DMS 273 (cell line): ENCODE measurements around the gene SMAD7.

Experiments
- DNase-seq: peaks from one replicate; lab custom pipeline; 2025; ENCODE audit not compliant: unreplicated experiment; lab: John Stamatoyannopoulos, UW

SMAD7 gene

DNA sequence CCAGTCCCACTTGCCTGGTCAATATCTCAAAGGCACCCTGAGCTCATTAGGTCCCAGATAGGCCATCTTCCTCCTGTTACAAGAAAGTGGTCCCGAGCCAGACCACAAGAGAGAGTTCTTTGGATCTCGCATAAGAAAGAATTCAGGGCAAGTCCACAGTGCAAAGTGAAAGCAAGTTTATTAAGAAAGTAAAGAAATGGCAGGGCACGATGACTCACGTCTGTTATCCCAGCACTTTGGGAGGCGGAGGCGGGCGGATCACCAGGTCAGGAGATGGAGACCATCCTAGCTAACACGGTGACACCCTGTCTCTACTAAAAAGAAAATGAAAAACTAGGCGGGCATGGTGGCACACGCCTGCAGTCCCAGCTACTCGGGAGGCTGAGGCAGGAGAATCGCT lies 10.8 kb upstream of the SMAD7 start:
- no peak for DNase-seq

DNA sequence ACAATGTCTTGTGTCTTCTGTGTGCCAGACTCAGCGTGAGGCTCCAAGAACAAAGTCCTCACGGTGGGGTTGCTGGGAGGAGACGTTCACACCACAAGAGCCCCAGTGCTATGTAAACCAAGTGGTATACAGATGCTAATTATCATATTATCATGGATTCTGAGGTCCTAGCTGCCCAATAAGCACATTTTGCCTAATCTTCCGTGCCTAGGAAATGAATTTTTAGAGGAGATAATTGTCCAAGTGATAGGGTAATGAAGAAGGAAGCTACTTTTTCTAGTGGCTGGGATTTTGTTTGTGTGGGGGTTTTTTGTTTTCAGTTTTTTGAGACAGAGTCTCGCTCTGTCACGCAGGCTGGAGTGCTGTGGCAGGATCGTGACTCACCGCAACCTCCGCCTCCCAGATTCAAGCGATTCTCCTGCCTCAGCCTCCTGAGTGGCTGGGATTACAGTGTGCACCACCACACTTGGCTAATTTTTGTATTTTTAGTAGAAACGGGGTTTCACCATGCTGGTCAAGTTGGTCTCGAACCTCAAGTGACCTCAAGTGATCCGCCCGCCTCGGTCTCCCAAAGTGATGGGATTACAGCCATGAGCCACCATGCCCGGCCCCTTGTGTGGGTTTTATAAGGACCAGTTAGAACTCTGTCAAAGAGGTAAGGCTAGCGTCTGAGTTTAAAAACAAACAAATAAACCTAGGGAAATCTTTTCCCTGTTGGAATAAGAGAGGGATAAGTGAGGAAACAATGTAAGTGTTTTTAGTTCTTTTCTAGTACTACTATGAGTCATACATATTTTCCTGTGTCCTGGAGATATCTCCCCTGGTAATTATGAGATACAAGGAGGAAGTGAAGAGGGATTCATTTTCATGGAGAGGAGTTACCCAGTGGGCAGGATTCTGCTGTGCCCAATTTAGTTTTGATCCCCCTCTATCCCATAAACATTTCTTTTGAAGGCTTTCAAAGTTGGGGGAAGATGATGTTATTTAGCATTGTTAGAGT lies 9.5 kb upstream of the SMAD7 start:
- DNase-seq: no peak

DNA sequence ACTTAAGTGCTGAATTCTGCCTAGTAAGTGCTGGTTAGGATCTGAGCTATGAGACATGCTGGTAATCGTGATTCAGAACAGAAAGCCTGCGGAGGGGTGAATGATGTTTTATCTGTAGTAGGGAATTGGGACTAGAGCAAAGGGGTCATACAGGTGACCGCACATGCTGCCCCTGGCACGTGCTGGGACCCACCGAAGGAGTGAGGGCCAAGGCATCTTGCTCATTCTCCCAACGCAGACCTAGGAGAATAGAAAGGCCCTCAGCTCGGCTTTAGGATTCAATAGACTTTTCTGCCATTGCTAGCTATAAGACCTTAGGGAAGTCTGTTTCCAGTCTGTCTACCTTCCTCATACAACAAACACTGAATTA lies 8.8 kb upstream of the SMAD7 start:
- DNase-seq: no peak

DNA sequence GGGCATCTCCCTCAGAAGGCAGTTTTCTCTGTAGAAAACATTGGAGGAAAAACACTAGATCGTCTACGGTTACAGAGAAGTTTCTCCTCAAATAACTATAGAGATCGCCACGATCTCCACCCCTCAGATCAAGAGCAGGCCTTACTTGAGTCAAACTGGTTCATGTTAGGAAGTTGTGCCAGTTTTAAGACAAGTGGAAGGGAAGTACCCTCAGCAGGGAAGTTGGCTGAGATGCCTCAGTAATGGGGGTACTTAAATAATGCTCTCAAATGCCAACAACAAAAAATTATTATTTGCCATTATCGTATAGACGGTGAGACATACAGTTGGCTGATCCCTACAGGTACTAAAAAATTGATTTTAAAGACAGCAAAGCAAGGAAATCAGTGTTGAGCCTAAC lies 8.2 kb upstream of the SMAD7 start:
- DNase-seq: no peak

DNA sequence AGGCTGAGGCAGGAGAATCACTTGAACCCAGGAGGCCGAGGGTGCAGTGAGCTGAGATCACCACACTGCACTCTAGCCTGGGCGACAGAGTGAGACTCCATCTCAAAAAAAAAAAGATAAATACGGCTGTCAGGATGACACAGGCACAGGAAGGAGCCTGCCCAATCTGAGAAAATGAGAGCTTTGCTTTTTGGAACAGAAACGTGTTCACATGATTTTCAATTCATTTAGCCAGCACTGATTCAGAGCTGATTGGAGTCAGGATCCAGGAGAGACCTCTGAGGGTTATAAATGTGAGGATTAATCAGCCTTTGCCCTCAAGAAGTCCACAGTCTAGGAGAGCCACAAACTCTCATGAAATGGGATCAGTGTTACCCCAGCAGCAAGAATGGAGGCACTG lies 6.9 kb upstream of the SMAD7 start:
- no peak for DNase-seq

DNA sequence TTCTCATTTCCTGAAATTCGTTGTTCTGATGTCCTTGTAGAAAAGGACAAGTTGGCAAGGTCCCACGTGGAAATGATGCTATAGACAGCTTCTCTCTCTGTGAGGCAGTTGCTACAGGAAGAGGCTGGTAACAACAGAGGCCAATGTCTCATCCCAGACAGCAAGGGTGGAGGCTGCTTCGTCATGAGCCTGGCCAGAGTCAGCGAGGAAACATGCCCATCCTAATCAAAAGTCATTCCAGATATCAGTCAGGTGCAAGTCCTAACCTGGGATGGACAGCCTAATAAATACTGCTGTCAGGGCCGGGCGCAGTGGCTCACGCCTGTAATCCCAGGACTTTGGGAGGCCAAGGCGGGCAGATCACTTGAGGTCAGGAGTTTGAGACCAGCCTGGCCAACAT lies 6.4 kb upstream of the SMAD7 start:
- no peak for DNase-seq

DNA sequence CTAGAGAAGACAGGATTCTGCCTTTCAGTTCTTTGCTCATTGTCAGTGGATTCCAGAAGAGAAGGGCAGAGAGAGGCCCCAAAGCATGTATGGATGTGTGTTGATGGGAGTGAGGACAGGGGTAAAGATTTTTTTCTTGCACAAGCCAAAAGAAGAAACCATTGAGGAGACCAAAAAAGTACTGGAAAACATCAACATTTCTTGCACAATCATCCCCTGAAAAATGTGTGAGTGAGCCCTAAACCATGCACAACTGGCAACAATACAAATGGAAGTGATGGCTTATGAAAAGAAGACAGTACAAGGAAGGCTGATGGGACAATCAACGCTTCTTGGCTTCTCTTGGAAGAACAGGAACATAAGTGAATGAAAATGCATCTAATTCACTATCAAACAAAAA lies 5.6 kb upstream of the SMAD7 start:
- no peak for DNase-seq

DNA sequence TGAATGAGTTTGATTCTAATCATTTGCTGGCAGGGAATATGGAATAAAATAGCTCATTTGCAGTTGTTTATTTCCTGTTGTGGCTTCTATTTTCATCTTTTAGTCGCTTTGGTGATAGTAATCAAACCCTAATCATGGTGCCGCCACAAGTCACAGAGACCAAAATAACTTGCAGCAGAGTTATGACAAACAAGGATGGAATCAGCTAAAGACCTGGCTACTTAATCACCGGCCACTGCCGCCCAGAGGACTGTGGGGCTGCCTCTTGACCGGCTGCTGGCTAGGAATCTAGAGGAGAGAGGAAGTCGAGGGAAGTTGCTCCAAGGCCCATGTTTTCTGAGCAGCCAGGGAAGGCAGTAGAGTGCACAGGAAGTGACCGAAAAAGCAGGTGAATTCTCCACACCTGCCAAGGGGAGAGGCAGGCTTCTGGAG lies 5.1 kb upstream of the SMAD7 start:
- DNase-seq: no peak

DNA sequence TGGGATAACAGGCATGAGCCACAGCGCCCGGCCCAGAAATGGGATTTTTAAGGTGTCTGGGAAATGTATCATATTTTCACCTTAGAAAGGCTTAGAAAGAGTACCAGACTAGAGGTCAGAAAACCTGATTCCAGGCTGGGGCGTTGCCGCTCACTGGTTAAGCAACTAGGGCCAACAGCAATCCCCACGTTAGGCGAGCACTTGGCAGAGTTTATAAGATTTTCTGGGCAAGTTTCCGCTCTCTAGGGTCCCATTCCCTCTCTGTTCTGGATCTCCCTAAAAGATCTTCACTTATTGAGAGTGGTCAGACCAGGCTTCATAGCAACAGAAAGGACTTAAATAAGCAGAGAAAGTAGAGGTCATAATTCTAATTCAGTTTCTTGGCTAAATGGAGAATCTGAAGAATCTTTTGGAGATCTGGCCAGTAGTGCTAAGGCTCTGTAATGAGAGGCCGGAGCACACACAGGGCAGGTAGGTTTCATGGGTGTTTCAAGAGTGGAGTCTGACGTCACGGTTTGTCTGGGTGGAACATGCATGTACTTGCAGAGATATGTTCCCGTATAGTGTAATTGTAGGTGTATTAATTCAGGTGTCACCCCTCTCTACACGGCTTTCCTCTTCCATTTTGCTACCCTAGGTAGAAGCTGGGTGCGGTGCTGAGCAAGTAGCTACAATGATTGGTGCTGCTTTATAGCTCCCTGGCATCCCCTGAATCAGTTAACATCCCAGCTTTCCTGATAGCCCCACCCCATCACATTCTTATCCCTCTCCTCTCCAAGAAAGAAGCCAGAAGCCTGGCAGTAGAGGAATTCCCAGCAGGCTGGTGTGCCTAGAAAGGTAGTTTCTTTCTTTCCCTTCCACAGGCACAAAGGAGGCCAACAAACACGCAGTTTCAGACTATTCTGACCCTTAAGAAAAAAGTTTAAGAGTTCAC lies 4.4 kb upstream of the SMAD7 start:
- no peak for DNase-seq

DNA sequence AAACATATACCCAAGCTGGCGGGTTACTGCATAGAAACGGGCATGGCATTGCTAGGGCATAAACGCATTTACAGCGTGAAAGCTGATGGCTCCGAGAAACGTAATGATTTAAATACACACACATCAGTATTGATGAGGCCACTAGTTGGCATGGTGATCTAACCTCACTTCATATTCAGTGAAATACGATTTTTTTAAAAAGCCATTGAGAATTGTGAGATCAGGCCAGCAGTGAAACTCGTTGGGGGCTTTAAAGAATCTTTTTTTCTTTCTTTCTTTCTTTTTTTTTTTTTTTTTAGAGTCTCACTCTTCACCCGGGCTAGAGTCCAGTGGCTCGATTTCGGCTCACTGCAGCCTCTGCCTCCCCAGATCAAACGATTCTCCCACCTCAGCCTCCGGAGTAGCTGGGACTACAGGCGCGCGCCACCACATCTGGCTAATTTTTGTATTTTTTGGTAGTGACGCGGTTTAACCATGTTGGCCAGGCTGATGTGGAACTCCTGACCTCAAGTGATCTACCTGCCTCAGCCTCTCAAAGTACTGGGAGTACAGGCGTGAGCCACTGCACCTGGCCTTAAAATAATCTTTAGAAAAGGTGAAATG lies 2.4 kb upstream of the SMAD7 start:
- no peak for DNase-seq

DNA sequence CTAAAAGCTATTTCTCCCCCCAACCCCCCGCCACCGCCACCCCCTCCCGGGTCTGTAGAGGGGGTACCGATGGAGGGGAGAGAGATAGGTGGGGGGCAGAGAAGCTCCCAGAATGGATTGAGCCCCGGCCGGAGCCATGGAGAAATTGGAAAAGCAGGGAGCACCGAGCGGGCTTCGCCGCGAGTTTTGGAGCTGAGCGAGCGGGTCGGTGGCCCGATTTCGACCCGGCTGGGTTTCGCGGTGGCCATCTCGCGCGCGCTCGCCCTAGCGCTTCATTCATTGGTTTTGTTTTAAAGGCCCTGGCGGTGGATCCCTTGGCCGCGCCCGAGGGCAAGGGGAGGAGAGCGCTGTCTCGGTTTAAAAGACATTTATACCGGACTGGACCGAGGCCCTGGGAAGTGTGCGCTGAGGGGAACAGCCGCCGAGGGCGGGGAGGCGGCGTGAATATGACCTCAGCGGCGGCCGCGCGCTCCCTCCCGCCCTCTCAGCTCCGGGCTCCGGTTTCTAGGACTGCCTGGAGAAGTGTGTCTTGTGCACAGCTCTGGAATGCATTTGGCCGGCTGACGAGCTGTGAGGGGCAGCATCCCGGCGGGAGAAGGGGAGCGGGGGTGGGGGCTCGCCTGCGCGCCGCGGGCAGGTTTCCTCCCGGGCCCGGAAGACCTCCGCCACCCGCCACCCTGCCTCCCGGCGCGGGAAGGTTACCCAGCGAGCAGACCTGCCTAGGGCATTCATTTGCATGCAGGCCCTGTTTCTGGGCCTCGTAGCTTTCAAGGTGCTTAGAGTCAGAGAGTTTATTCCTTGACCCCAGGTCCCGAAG lies 1.7 kb upstream of the SMAD7 start:
- peak; percentile 90 for DNase-seq

DNA sequence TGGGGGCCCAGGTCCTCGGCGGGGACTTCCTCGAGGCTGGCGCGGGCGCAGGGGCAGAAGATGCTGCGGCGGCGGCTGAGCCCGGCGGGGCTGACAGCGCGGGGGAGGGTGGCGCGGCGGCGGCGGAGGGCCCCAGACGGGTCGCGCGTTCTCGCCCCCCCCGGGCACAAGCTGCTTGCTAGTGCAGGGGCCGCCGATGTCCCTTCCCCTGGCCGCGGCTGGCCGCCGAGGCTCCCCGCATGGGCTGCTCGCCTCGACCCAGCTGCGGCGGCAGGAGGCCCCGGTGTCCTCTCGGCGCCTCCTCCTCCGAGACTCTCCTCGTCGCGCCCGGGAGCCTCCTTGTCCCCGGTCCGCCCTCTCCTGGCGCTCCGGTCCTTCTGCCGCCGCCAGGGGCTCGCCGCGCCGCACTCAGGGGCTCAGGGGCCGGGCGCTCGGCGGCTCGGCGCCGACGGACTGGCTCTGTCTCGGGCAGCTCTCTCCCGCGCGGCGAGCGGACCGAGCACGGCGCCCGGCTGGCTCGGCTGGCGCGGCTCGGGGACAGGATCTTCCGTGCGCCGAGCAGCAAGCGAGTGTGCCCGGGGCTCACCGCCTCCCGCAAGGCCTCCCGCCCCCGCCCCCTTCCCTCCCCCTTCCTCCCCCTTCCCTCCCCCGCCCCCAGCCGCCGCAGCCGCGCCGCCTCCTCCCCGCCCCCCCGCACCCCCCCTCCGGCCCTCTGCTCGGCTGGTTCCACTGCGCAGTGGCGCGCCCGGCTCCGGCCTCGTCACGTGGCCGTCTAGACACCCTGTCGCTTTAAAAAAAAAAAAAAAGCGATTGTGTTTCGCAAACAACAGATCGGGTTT lies 902 bp upstream of the SMAD7 start:
- peak; percentile 96 for DNase-seq

DNA sequence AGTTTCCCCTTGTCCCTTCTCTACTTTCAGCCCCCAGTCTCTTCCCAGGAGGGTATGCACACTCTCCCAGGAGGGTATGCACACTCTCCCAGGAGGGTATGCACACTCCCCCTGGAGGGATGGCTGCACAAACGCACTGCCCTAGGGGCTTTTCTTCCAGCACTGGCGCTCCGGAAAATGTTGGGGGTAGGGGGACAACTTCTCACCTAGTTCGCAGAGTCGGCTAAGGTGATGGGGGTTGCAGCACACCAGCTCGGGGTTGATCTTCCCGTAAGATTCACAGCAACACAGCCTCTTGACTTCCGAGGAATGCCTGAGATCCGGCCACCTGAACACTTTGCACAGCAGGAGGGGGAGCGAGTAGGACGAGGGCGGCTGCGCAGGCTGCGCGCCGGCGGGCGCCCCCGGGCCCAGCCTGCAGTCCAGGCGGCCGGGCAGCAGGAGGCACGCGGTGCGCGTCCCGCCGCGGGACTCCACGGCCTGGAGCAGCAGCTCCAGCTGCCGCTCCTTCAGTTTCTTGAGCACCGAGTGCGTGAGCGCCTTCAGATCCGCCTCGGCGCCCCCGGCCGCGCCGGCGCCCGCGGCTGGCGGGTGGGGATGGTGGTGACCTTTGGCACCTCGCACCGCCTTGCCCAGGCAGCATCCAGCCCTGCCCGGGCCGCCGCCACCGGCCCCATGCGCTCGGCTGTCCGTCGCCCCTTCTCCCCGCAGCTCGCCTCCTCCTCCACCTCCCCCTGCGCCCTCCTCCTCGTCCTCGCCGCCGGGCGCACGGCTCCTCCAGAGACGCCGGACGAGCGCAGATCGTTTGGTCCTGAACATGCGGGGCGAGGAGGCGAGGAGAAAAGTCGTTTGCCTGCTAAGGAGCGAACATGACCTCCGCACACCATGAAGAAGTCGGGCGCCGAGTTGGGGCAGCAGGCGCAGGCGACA lies 894 bp downstream of the SMAD7 start:
- DNase-seq: peak; percentile 88

DNA sequence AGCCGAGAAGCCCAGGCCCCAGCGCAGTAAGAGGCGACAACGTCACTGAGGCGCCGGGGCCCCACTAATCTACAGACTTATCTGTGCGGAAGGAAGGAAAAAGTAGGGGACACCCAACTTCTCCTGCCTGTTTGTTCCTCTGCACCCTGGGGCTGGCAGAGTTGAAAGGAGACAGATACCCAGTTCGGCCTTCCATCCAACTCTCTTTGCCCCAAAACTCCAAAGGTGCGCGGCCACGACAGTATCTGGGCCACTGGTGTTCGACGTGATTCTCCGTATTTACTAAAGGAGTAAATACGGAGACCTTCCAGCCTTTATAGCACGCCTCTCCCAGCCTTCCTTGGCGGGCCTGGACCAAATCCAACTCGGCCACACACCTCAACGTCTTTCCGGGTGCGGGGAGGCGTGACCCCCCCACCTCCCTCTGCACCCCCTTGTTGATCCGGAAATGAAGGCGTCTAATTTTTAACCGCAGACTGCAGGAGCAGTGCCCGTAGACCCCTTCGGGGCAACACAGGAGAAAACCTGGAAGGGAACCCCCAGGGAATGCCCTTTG lies 1.6 kb downstream of the SMAD7 start:
- DNase-seq: peak; percentile 71

DNA sequence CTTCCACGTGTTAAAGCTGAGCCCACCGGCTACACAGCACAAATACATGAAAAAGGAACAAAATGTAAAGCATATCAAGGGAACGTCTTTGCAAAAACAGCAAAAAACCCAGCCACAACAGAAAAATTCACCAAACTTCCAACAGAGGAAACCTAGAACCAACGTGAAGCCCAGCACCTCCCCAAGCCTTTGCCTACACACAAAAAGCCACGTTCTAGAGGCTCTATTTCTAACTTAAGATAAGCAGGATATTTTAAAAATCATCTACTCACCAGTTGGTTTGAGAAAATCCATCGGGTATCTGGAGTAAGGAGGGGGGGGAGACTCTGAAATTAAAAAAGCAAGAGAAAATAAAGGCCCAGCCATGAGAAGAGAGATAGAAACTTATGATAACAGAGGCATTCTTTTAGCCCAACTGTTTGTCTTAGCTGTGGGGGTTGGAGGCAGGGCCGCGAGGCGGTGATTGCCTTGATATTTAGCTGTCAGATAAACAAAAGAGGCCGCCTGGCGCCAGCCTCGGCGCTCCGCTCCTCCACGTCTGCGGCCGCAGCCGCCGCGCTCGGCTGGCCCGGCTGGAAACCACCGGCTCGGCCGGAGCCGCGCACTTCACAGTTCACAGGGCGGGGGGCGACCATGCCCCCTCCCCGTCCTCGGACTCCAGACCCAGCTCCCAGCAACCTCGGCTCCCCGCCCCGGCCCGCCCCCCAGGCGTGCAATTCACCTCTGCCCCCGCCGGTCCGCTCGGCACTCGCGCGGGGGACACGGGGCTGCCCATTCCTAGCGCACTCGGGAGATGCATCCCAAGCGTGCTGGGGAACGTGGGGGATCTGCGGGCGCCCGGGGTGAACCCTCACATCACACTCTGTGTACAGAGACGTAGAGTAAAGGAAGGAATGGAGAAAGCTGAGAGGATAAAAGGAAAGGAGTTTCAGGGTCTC lies 2.4 kb downstream of the SMAD7 start:
- peak; percentile 77 for DNase-seq

DNA sequence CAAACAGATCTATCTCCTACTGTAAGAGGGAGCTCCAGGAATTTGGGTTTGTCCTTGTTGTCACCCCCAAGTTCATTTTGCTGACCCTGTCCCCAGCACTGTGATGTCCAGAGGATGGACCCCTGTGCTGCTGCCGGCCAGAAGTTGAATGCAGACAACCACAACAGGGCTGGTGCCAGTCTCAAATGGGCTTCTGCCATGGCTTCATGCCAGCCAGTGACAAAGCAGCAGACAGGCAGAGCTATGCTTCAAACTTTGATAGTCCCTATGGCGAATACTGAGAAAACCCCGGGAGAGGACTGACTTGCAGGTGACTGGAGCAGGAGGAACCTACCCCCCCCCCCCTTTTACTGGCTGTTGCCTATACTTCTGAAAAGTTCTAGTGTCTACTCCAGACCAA lies 3.2 kb downstream of the SMAD7 start:
- peak; percentile 67 for DNase-seq

DNA sequence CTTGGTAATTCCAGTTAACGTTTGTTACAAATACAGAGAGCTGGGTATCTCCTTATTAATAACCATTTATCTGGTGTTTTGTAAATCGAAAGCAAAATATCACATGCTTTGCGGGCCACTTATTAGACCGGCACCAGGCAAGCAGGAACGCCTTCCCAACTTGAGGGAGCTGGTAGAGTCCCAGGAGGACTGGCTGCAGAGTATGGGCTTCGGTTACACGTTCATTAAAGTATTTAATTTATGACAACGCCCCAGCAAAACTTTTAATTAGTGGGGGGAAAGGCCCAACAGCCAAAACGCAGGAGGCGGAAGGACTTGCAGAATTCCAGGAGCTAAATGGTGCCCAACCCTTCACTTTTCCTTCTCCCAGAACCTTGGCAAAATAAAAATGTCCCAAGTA lies 3.7 kb downstream of the SMAD7 start:
- DNase-seq: peak; percentile 45
